GM18951 (cell line): ENCODE results near the gene MYH16.

Experiments used
- POLR2A ChIP-seq: IDR thresholded peaks from 4 replicates; pipeline ENCODE4 v1.6.1; 2011; ENCODE audit warnings: mild to moderate bottlenecking; ENCODE audit not compliant: insufficient read length, insufficient read depth; ENCODE audit errors: extremely low read depth
- in situ Hi-C: fragments of 300-500 bp; cut with MboI; formaldehyde crosslinking; loops from one replicate; pipeline ENCODE4 v1.12.0; 2022; ENCODE audit warnings: low sequenced_read_pairs, mixed read lengths, inconsistent platforms; ENCODE audit not compliant: unreplicated experiment

Gene MYH16

GRCh38 chr7:99359465-99360154 lies 87.0 kb downstream of the MYH16 start:
- TF ChIP-seq POLR2A: no peak
- in situ Hi-C loops: no loop called here
